CD4-positive, alpha-beta T cell treated with Interleukin-15 for 4 hours (primary cell): ENCODE data around the gene MEGF8.
"Not testable (repeated sequence)": the region's sequence is repeated elsewhere in the genome, so short reads cannot be mapped to it uniquely, and the experiment has no call there.

Experiments
- DNase-seq: peaks from one replicate; pipeline ENCODE4 v3.0.0-alpha.2; 2020; ENCODE audit warnings: low spot score

Gene MEGF8

GRCh38 chr19:42333018-42333417 is 7.6 kb downstream of the MEGF8 start:
- no peak for DNase-seq

DNA sequence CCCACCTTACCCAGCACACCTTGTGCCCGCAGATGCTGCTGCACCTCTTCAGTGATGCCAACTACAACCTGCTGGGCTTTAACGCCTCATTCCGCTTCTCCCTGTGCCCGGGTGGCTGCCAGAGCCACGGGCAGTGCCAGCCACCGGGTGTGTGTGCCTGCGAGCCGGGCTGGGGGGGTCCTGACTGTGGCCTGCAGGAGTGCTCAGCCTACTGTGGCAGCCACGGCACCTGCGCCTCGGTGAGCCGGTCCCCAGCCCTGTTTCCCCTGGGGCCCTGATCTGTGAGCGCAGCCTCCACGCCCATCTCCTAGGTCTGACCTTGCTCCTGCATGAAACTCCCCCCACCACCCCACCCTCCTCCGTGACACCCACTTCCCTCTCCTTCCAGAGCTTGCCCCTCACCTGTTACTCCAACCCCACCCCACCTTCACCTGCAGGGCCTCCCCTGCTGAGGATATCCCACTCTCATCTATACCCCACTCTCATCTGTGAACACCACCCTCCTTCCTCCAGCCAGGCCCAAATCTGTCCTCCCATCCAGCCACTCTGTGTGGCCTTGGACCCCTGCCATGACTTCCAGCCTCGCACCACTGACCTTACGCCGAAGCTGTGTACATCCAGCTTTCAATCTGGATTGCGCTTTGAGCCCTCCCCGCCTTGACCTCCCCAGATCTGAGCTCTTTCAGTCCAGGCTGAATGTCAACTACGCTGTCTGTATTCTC is 8.7 kb downstream of the MEGF8 start:
- DNase-seq: no peak

GRCh38 chr19:42334697-42335373 is 9.4 kb downstream of the MEGF8 start:
- no peak for DNase-seq

GRCh38 chr19:42335374-42335936 is 10.0 kb downstream of the MEGF8 start:
- DNase-seq: no peak

- no peak for DNase-seq
These were observed 10.5 kb downstream of the MEGF8 start for GRCh38 chr19:42335971-42336370.

DNA sequence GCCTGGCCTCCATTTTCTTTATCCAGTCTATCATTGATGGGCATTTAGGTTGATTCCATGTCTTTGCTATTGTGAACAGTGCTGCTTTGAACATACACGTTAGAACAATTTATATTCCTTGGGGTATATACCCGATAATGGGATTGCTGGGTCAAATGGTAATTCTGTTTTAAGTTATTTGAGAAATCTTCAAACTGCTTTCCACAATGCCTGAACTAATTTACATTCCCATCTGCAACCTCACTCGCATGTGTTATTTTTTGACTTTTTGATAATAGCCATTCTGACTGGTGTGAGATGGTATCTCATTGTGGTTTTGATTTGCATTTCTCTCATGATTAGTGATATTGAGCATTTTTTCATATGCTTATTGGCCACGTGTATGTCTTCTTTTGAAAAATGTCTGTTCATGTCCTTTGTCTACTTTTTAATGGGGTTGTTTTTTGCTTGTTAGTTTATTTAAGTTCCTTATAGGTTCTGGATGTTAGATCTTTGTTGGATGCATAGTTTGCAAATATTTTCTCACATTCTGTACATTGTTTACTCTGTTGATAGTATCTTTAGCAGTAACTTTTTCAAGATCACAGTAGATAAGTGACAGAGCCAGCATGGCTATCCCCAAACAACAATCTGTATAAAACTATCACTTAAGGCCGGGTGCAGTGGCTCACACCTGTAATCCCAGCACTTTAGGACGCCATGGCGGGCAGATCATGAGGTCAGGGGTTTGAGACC is 13.9 kb downstream of the MEGF8 start:
- DNase-seq: not testable (repeated sequence)

GRCh38 chr19:42339922-42340321 is 14.5 kb downstream of the MEGF8 start:
- not testable (repeated sequence) for DNase-seq

GRCh38 chr19:42343344-42344110 is 18.1 kb downstream of the MEGF8 start:
- DNase-seq: no peak

GRCh38 chr19:42344336-42344893 is 19.0 kb downstream of the MEGF8 start:
- DNase-seq: no peak

DNA sequence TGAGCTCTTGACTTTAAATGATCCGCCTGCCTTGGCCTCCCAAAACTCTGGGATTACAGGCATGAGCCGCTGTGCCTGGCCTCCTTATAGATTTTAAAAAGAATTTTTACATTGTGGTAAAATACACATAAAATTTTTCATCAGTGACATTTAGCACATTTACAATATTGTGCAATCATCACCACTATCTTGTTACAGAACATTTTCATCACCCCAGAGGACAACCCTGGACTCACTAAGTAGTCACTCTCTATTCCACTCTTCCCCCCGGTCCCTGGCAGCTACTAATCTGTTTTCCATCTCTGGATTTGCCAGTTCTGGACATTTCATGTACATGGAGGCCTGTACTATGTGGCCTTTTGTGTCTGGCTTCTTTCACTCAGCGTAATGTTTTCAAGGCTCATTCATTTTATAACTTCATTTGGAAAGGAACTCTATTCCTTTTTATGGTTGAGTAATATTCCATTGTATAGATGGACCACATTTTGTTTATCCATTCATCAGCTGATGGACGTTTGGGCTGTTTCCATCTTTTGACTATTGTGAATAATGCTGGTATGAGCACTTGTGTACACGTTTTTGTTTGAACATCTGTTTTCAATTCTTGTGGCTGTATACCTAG is 19.9 kb downstream of the MEGF8 start:
- no peak for DNase-seq

DNA sequence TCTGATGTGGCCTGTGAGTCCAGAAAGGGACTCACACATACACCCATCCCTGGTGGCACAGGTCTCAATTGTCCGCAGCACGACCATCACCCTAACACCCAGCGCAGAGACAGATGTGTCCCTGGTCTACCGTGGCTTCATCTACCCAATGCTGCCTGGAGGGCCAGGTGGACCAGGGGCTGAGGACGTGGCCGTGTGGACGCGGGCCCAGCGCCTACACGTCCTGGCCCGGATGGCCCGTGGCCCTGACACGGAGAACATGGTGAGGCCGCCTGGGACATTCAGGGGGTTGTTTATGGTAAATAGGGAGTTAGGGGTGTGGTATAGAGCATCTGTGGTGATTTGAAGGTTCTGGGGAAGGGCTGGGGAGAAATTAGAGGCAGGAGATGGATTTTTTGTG is 22.8 kb downstream of the MEGF8 start:
- no peak for DNase-seq

DNA sequence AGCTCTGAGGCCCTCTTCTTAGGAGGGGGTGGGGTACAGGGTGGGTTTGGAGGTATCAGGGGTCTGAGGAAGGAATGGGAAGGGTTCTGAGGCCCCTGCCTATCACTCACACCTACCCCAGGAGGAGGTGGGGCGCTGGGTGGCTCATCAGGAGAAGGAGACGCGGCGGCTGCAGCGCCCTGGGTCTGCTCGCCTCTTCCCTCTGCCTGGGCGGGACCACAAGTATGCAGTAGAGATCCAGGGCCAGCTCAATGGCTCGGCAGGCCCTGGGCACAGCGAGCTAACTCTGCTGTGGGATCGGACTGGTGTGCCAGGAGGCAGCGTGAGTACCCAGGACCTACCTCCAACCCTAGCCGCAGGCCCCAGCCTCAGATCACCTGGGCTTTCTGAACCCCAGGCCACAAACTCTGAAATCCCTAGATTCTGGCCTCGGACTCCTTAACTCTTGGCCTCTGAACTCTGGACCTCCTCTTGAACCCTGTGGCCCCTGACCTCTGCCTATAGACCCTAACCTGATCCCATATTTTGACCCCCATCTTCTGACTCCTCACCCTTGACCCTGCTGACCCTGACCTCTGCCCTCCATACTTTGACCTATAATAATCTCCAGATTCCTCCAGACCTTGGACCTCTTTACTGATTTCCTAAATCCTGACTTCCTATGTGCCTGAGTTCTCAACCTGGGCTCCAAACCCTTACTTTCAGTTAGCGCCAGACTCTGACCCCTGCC is 24.1 kb downstream of the MEGF8 start:
- no peak for DNase-seq

DNA sequence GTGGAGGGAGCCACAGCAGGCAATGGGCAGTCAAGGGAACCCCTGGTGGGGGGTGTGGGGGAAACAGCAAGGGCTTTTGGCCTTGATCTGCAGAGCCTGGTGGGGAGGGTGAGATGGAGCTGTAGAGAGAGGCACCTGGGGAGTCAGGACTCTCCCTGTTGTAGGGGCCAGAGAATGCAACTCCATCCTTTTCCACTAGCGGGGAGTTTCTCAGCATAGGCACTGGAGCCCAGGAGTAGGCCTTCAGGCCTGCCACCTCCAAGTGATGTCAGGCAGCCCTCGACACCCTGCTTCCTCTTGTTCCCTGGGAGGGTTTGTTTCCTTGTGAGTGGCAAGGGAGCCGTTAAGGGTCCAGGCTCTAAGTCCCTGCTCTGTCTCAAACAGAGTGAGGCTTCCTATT is 25.0 kb downstream of the MEGF8 start:
- no peak for DNase-seq

GRCh38 chr19:42351079-42351735 is 25.8 kb downstream of the MEGF8 start:
- DNase-seq: no peak

DNA sequence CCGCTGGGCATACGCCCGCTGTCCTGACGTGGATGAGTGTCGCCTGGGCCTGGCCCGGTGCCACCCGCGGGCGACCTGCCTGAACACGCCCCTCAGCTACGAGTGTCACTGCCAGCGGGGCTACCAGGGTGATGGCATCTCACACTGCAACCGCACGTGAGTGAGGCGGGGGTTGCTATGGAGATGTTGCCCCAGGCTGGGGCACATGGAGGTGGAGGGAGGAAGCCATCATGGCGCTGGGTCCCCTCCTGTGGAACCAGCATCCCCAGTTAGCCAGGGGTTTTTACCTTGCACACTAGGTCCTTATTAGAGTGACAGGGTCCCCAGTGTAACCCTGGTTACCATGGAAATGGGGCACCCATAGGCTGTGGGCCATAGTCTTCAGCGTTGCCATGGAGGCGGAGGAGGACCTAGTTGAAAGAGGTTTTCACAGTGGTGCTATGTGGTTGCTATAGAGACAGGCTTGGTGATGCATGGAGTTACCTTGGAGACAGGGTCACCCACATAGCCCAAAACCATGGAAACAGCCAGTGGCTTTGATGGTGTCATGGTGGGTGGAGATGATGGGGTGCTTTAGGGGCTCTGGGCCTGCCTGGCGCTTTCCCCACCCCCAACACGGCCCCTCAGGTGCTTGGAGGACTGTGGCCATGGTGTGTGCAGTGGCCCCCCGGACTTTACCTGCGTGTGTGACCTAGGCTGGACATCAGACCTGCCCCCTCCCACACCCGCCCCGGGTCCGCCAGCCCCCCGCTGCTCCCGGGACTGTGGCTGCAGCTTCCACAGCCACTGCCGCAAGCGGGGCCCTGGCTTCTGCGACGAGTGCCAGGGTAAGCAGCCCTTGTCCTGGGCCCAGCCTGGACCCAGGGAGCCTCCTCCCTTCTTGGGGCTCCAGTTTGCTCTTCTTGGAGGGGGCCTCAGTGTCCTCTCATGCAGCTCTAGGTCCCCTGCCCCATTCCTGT is 27.1 kb downstream of the MEGF8 start:
- DNase-seq: peak; percentile 23

GRCh38 chr19:42353341-42354015 is 28.0 kb downstream of the MEGF8 start:
- DNase-seq: no peak

DNA sequence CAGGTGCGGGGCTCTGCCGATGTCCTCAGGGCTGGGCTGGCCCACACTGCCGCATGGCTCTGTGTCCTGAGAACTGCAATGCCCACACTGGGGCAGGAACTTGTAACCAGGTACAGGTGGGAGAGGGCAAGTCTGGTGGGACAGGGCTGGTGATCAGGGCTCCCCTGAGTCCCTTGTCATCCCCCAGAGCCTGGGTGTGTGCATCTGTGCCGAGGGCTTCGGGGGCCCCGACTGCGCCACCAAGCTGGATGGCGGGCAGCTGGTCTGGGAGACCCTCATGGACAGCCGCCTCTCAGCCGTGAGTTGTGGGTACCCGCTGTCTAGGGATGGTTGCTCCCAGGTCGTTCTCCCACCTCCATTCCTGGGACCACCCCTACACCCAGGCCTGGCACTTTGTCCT is 30.5 kb downstream of the MEGF8 start:
- no peak for DNase-seq

DNA sequence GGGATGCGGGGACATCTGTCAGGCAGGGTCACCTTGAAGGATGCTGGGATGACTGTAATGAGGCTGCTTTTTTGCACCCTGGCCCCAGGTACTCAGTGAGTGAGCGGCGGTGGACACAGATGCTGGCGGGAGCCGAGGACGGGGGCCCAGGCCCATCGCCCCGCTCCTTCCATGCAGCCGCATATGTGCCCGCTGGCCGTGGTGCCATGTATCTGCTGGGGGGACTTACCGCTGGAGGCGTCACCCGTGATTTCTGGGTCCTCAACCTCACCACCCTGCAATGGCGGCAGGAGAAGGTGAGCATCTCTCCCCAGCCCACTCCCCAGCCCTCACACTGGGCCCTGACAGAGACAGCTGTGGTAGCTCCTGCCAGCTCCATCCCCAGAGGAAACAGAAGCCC is 31.3 kb downstream of the MEGF8 start:
- DNase-seq: no peak
